Esophagus muscularis mucosa (tissue), 4 donors: Measurements from ENCODE around the gene NLRP3.

Experiments
- EP300 ChIP-seq: sonication (generic); formaldehyde crosslinking; IDR thresholded peaks from one replicate; pipeline ENCODE4 v1.6.1; 2017; ENCODE audit warnings: antibody characterized with exemption
- POLR2A ChIP-seq: fragments of 450-650 bp; IDR thresholded peaks from one replicate; pipeline ENCODE4 v1.6.1; 2017; ENCODE audit warnings: antibody characterized with exemption, moderate library complexity, mild to moderate bottlenecking, low read depth
- POLR2AphosphoS5 ChIP-seq, 2 donors: sonication (generic); formaldehyde crosslinking; IDR thresholded peaks; one replicate each; pipeline ENCODE4 v1.6.1; 2017; ENCODE audit warnings: antibody characterized with exemption in 2 of 2
- TF ChIP-seq, protein P1 (sequence below), 3 experiments: fragments of 200-600 bp in 2 of 3; fragments of 450-650 bp in 1 of 3; sonication (generic) in 2 of 3; IDR thresholded peaks; one replicate each; pipeline ENCODE4 v1.5.1; 2017 to 2019; ENCODE audit warnings: antibody characterized with exemption in 3 of 3, mild to moderate bottlenecking in 2 of 3, moderate library complexity in 1 of 3

DNA sequence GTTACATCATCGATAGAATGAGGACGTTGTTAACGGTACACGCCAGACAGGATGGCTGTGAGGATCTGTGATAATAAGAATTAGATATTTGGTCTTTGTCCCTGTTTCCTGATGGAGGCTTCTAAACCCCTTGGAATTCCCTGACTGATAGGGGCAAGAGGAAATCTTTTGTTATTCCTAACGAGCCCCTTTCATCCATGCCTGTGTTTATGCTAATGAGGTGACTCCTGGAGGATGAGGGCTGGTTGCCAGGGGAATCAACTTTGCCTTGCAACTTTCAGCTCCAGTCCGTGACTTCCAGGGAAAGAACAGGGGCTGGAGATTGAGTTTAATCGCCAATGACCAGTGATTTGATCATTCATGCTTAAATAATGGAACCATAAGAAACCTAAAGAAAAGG, 39.3 kb upstream of the NLRP3 start:
- TF ChIP-seq, protein P1, sequence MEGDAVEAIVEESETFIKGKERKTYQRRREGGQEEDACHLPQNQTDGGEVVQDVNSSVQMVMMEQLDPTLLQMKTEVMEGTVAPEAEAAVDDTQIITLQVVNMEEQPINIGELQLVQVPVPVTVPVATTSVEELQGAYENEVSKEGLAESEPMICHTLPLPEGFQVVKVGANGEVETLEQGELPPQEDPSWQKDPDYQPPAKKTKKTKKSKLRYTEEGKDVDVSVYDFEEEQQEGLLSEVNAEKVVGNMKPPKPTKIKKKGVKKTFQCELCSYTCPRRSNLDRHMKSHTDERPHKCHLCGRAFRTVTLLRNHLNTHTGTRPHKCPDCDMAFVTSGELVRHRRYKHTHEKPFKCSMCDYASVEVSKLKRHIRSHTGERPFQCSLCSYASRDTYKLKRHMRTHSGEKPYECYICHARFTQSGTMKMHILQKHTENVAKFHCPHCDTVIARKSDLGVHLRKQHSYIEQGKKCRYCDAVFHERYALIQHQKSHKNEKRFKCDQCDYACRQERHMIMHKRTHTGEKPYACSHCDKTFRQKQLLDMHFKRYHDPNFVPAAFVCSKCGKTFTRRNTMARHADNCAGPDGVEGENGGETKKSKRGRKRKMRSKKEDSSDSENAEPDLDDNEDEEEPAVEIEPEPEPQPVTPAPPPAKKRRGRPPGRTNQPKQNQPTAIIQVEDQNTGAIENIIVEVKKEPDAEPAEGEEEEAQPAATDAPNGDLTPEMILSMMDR (IDR thresholded peaks at IDR 0.05): no peak
- no peak for TF ChIP-seq EP300
- TF ChIP-seq POLR2A: no peak
- TF ChIP-seq POLR2AphosphoS5 (IDR thresholded peaks at IDR 0.05): no peak
